Bronchial smooth muscle cell (primary cell): ENCODE measurements around the gene PRPF38B. TPM values are rescaled to one million over a fixed set of nuclear protein-coding genes. Genes with fewer than 3 reads are reported as not detected.

Experiments
- total RNA-seq: library from RNA; depleted of rRNA; stranded (reverse); fragments of >200 nt; gene quantifications from 2 replicates; pipeline ENCODE4 v1.2.1, GENCODE V29; 2014

The PRPF38B gene
- total RNA-seq, result 8.9 and 11.0 TPM in 2 replicates

GRCh38 chr1:108691942-108692723 lies at the start of gene PRPF38B:
Gene PRPF38B (plus strand): TSS chr1:108692310. CDS start chr1:108692592, 282 bp downstream.

GRCh38 chr1:108661030-108661609 lies 31.0 kb upstream of the PRPF38B start, which contains the start of gene HENMT1:
Gene HENMT1 (minus strand): TSS chr1:108661093. CDS start chr1:108659884, 1,209 bp downstream.

GRCh38 chr1:108712606-108713150 lies 20.6 kb downstream of the PRPF38B start, which contains the start of gene FNDC7:
Gene FNDC7 (plus strand): TSS chr1:108712908. CDS start chr1:108712934, 26 bp downstream.

GRCh38 chr1:108746382-108747170 lies 54.5 kb downstream of the PRPF38B start, which contains the start of gene STXBP3:
Gene STXBP3 (plus strand): TSS chr1:108746674. CDS start chr1:108746738, 64 bp downstream.

Other genes starting within 250 kb of the PRPF38B start
- gene NBPF6, start 242.0 kb upstream of the PRPF38B start, total RNA-seq, result not detected in 2 replicates
- gene EEIG2, start 132.2 kb upstream of the PRPF38B start, total RNA-seq, result 20.7 and 26.6 TPM in 2 replicates
- gene HENMT1, start 31.2 kb upstream of the PRPF38B start, total RNA-seq, result 2.9 and 4.1 TPM in 2 replicates
- under 0.01 TPM in 1 of 2 replicates, not detected in the other for gene FNDC7, start 20.6 kb downstream of the PRPF38B start, total RNA-seq
- gene STXBP3, start 54.4 kb downstream of the PRPF38B start, total RNA-seq, result 88.1 and 90.3 TPM in 2 replicates
- 0.16 and 0.34 TPM in 2 replicates for gene AKNAD1, start 164.8 kb downstream of the PRPF38B start, total RNA-seq
- gene GPSM2, start 184.7 kb downstream of the PRPF38B start, total RNA-seq, result 21.6 and 22.4 TPM in 2 replicates